Measurements from ENCODE around the gene RNF214. TPM values are rescaled to one million over a fixed set of nuclear protein-coding genes. Genes with fewer than 3 reads are reported as not detected.

Gene RNF214
- total RNA-seq, 1 donor from 2014 or later = 16.3 TPM

DNA sequence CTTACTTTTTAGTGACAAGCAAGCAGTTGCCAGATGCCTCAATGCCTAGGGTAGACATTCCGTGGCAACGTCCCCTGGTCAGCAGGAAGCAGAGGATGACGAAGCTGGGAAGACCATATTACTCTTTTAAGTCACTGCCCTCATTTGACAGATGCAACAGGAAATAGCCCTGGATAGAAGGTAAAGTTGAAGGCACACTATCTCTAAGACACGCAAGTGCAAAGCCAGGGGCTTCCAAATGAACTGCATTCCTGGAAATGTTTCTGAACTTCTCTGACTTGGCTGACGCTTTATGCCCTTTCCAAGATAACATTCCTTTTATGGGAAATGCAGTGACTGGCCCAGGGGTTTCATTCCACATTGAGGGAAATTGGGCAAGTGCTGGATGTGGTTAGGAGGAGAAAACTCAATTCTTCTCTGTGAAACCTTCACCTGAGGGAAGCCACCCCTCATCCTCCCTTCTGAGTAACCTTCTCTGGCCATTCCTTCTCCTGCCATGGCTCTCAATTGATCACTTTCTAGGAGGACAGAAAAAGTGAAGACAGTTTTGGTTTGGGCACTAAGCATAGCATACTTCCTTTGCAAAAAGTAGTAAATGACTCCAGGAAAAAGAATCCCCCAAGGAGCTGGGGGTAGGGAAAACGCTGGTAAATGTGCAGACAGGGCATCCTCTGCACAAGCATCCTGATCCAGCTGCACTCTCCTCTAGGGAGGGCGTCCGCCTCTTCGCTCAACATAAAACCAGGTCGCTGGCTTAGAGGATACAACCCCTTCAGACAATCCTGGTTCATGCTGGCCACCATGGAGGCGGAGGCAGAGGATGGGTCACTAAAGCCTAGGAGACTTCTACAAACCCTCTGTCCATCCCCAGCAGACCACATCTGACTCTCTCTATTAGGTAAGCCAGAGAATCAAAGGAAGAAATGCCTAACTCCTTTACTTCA is 15.1 kb upstream of the RNF214 start:
- no peak for DNase-seq

DNA sequence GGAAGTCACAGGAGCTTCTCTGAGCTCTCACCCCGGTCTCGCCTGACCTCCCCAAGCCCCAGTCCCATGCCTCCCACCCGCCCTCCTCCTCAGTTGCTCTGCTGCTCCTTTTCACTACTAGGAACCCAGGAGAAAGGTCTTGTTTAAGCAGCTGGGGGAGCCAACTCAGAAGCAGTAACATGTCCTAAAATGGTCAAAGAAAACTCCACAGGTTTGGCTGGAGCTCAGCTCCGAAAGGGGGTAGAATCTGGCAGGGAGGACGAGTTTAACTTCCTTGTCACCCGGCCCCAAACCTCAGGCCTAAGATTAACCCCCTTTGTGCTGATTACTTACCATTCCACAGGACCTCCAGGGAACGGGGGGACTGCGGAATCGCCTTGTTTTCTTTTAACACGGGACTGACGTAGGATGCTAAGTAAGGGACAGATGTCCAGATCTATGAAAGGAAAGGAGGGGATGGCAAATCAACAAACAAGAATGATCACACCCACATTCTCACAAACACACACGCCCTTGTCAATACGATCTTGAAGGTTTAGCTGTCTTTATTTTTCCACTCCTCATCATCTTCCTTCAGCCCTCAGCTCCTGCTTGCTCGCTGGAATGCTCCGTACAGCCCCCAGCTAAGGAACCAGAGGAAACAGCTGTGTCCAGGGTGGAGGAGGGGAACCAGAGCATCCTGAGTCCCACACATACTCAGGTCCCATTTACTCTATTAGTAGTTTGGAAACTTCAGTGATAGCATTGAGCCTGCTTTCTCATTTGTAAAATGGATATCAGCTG is 14.1 kb upstream of the RNF214 start:
- peak; percentile 48 for DNase-seq

GRCh38 chr11:117219001-117219400 is 13.5 kb upstream of the RNF214 start:
- no peak for DNase-seq

GRCh38 chr11:117219455-117219854 is 13.0 kb upstream of the RNF214 start:
- no peak for DNase-seq

DNA sequence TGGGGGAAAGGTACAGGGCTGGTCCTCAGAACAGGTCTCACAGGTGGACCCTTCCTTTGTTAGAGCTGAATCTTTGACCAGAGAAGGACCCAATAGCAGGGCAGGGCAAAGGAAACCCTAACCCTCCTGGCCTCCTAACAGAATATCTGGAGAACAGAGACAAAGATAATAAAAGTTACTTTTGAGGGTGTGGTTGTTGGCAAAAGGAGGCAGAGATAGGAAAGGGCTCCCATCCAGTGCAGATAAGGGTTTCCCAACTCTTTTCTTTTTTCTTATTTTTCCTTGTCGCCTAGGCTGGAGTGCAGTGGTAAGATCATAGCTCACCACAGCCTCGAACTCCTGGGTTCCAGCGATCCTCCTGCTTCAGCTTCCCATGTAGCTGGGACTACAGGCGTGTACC is 12.5 kb upstream of the RNF214 start:
- DNase-seq = no peak

- DNase-seq = peak; percentile 93
Measured at GRCh38 chr11:117220568-117220967, 11.9 kb upstream of the RNF214 start.

- peak; percentile 96 for DNase-seq
Measured at GRCh38 chr11:117220999-117221774, 11.3 kb upstream of the RNF214 start.

DNA sequence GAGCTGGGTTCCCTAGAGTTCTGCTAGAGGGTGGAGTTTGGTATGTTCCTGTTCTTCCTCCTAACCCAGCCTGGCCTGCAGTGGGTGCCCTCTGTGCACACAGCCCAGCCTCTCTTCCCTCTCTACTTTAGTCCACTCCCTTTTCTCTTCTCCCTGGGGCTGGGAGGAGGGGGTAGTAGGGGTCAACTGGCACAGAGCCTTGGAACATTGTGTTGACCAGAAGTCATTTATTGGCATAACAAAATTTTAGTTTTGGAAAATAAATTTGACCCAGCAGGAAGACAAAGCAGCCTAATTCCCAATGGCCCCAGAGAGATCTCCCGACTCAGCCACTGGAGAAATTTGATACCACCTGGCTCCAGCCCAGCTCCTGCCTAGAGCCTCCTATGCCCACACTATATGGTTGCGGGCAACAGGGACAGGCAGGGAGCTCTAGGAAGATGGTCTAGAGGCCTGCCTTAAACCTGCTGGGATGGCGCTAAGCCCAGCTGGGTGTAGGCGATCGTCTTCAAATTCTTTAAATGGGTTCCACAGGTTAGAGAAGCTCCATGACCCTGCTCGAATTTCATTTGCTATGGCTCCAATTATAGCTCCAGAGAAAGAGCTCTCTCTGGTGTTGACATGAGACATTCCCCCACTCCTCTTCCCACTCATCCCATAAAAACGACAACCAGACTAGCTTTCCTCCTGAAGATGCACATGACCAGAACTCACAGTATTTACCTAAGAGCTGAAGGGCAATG is 10.5 kb upstream of the RNF214 start:
- peak; percentile 95 for DNase-seq

- no peak for DNase-seq
Measured at GRCh38 chr11:117222991-117223740, 9.3 kb upstream of the RNF214 start.

- DNase-seq = no peak
Measured at GRCh38 chr11:117223741-117224689, 8.5 kb upstream of the RNF214 start.

DNA sequence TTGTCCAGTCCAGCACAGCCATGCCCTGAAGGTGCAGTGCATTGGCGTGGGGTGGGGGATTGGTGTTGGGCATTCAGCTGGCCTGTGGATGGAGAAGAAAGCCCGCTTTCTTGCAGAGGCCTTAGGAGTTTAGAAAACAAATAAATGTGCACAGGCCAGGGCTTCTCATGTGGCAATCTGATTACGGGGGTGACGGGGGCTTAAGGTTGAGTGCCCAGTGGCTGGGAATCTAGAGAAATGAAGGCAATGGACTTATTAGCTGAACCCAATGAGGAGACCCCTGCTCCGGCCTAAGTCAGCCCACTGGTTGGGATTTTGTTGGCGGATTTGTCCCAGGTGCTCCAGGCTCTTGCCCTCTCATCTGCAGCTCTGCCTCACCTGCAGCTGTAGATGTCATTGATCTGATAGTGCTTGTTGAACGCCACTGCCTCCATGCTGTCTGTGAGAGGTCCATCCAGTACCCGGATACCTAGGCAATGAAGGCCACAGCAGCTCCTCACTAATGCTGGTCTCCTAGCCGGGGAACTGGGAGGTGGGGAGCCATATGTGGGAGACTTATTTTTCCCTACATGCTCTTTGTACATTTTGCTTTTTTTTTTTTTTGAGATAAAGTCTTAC is 6.8 kb upstream of the RNF214 start:
- DNase-seq = no peak

DNA sequence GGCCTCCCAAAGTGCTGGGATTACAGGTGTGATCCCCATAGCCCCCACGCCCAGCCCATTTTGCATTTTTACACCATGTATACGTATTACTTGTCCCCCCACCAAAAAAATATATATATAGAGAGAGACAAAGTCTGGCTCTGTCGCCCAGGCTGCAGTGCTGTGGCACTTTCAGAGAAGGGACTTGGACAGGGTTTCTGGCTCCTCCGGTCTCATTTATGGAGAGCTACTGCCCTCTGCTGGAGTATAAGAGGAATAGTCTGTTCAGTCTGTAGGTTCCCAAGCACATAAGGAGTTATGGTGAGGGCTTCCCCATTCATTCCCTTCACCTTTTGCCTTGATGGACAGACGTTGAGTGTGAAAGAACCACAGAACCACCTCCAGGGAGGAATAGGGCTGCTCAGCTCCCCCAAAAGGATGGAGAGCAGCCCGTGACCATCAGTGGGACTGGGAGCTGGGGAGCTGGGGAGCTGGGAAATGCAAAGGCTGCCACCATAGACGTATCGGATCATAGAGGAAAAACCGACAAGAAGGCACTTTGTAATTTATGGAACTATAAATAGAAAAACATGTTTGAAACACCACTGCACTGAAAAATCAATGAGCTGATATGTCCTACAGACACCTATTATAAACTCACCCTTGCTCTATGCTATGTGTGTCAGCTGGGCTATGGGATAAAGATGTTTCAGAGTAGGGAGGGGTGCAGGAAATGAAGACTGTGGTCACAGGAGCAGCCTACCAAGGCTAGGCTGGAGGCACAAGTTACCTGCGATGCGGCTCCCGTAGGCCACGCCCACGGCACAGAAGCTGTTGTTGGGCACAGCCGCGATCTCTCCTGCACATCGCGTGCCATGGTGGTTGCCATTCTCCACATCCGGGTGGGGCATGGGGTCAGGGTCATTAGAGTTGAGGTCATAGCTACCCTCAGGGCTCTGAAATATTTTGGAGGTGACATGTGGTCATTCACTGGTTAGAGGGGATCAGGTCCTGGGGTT is 5.8 kb upstream of the RNF214 start:
- peak; percentile 94 for DNase-seq

GRCh38 chr11:117228091-117228490 is 4.4 kb upstream of the RNF214 start:
- no peak for DNase-seq

DNA sequence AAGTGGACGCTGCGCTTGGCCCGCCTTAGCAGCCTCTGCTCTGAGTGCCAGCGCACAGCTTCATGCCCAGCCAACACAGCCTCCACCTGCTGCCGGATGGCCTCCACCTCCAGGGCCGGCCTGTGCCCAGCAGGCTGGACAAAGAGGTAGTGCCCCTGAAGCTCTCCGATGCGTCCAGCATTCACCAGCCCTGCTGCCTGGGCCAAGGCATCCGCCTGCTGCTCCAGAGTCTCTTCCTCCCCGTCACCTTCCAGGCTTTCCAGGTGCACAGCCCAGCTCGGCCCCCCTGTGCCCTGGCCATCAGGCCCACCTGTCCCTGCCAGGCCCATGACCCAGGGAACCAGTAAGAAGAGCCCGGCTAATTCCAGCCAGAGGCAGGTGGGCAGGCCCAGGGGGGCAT is 3.1 kb upstream of the RNF214 start:
- no peak for DNase-seq

- DNase-seq = no peak
Measured at GRCh38 chr11:117229931-117230285, 2.6 kb upstream of the RNF214 start.

GRCh38 chr11:117230286-117230961 is 2.0 kb upstream of the RNF214 start:
- DNase-seq = no peak

Measured in tongue (tissue), 2 donors.